Hematopoietic multipotent progenitor cell treated with erythropoietin and hydrocortisone succinate and interleukin-3 and kit ligand, for 8 days (in vitro differentiated cells): ENCODE measurements around the gene HMSD.

ENCODE experiments used
- DNase-seq: peaks from one replicate; pipeline ENCODE4 v3.0.0-alpha.2; 2015

Gene HMSD

DNA sequence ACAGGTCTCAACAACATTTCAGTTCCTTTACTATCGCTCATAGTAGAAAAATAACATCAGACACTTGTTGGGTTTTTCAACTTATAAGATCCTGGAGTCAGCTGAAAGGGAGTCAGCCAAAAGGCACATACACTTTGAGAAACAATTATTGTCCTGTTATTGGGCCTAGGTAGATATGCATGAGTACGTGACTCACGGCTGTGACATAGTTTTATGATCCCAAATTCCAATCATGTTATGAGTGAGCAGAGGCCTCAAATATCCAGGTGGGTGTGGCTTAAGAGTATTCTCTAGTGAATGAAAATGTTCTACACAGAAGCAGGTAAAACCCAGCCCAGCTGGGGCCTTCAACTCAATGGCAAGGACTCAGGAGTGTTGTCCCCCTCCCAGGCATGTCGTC, 47.9 kb downstream of the HMSD start:
- DNase-seq = no peak

DNA sequence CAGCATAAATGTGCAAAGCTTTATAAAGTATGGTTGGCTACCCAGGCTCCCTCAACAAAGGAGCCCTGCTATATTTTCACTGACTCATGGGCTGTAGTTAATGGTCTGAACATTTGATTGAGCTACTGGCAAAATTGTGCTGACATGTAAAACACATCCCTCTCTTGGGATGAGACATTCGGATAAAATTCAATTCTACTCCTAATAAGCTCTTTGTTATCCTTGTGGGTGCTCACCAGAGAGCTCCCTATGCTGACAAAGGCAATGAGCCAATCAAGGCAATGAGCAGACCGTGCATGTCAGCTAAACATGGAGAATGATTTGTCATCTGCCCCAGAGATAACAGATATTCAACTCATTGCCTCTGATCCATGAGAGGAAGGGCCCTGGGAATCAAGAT, 48.5 kb downstream of the HMSD start:
- DNase-seq = no peak

DNA sequence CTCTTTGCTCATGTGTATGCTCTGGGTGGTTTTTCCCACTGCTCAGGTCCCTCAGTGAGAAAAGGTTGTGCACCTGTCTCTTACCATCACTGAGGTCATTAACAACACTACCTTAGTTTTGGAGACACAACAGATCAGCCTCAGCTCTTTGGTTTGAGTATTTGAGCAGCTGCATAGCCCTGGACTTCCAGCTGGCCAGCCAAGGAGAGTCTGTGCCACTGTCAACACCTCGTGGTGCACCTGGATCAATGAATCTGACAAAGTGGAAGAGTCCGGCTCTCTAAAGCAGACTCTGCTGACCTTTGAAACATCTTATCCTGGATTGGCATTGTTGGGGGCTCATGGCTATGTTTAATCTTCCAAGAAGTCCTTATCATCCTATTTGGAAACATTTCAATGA, 50.8 kb downstream of the HMSD start:
- no peak for DNase-seq

- DNase-seq = no peak
These were observed 53.5 kb downstream of the HMSD start for GRCh38 chr18:64002581-64002980.

DNA sequence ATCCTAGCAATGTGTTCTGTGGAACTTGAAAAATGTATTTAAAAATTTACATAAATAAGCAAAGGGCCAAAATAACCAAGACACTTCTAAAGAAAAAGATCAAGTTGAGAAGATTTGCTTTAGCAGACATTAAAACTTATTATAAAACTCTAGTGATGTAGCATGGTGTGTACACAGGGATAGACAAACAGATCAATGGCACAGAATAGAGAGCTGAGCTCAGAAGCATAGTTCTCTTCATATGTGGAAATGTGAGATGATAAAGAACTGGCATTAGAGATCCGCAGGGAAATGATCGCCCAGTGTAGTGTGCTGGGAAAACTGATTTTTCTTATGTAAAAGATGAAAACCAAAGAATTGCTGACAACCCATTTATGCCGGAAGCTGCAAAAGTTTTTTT, 60.2 kb downstream of the HMSD start:
- no peak for DNase-seq
